Measurements from ENCODE around the gene NOXO1.

- TF ChIP-seq, protein P1, sequence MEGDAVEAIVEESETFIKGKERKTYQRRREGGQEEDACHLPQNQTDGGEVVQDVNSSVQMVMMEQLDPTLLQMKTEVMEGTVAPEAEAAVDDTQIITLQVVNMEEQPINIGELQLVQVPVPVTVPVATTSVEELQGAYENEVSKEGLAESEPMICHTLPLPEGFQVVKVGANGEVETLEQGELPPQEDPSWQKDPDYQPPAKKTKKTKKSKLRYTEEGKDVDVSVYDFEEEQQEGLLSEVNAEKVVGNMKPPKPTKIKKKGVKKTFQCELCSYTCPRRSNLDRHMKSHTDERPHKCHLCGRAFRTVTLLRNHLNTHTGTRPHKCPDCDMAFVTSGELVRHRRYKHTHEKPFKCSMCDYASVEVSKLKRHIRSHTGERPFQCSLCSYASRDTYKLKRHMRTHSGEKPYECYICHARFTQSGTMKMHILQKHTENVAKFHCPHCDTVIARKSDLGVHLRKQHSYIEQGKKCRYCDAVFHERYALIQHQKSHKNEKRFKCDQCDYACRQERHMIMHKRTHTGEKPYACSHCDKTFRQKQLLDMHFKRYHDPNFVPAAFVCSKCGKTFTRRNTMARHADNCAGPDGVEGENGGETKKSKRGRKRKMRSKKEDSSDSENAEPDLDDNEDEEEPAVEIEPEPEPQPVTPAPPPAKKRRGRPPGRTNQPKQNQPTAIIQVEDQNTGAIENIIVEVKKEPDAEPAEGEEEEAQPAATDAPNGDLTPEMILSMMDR (IDR thresholded peaks at IDR 0.05; ENCODE audit: borderline replicate concordance, extremely low read depth, low read length, poor library complexity, severe bottlenecking): no peak
- no peak for TF ChIP-seq EZH2 (IDR thresholded peaks at IDR 0.05; ENCODE audit: borderline replicate concordance, low read depth, low read length, severe bottlenecking)
These were observed 1.1 kb downstream of the NOXO1 start for GRCh38 chr16:1980030-1980769.

All from DND-41 (cell line).